Activated naive CD8-positive, alpha-beta T cell treated with anti-CD3 and anti-CD28 coated beads for 36 hours (primary cell): ENCODE measurements around the gene CACNA1B. TPM values are rescaled to one million over a fixed set of nuclear protein-coding genes. Genes with fewer than 3 reads are reported as not detected.
"Not testable (repeated sequence)": the region's sequence is repeated elsewhere in the genome, so short reads cannot be mapped to it uniquely, and the experiment has no call there.

Experiments
- DNase-seq: peaks from one replicate; pipeline ENCODE4 v3.0.0; 2021
- H3K27ac Mint-ChIP-seq: one replicate; pipeline ENCODE4 v1.8.0; 2022; ENCODE audit warnings: mild to moderate bottlenecking, moderate library complexity, mixed read lengths
- H3K27me3 Mint-ChIP-seq: one replicate; pipeline ENCODE4 v1.8.0; 2022; ENCODE audit warnings: mild to moderate bottlenecking, mixed read lengths
- H3K36me3 Mint-ChIP-seq: one replicate; pipeline ENCODE4 v1.8.0; 2021; ENCODE audit warnings: mild to moderate bottlenecking, mixed read lengths
- H3K4me1 Mint-ChIP-seq: one replicate; pipeline ENCODE4 v1.8.0; 2021; ENCODE audit warnings: mixed read lengths
- H3K4me3 Mint-ChIP-seq: one replicate; pipeline ENCODE4 v1.8.0; 2022; ENCODE audit warnings: mild to moderate bottlenecking, moderate library complexity, mixed read lengths
- H3K9me3 Mint-ChIP-seq: one replicate; pipeline ENCODE4 v1.8.0; 2022; ENCODE audit warnings: mixed read lengths
- total RNA-seq, 2 experiments: library from RNA; stranded (reverse); gene quantifications; one replicate each; pipeline ENCODE4 v1.2.3, GENCODE V29; 2021

Gene CACNA1B
- total RNA-seq, 2 experiments from 2014 or later = not detected

- Mint-ChIP-seq H3K27me3 (peaks cover under 1% of the 10 kb centered on the region), H3K4me1 (no peaks in the 10 kb centered on the region), H3K27ac (no peak overlapping the region), H3K9me3 (no peaks in the 10 kb centered on the region), H3K4me3 (no peak overlapping the region), H3K36me3 (no peaks in the 10 kb centered on the region)
- DNase-seq = no peak
These were observed 223.2 kb downstream of the CACNA1B start for GRCh38 chr9:138100711-138101350.

GRCh38 chr9:138101444-138102234, 224.1 kb downstream of the CACNA1B start:
- DNase-seq = no peak
- Mint-ChIP-seq H3K9me3 (no peaks in the 10 kb centered on the region), H3K4me1 (no peaks in the 10 kb centered on the region), H3K36me3 (no peaks in the 10 kb centered on the region), H3K4me3 (no peak overlapping the region), H3K27me3 (peaks cover 4% of the 10 kb centered on the region), H3K27ac (no peak overlapping the region)

- Mint-ChIP-seq H3K27ac (no peak overlapping the region), H3K9me3 (no peaks in the 10 kb centered on the region), H3K27me3 (peaks cover 7% of the 10 kb centered on the region), H3K36me3 (no peaks in the 10 kb centered on the region), H3K4me1 (no peaks in the 10 kb centered on the region), H3K4me3 (no peak overlapping the region)
- no peak for DNase-seq
These were observed 224.9 kb downstream of the CACNA1B start for GRCh38 chr9:138102246-138103051.

- Mint-ChIP-seq H3K27ac (no peak overlapping the region), H3K4me1 (no peaks in the 10 kb centered on the region), H3K27me3 (peaks cover 7% of the 10 kb centered on the region), H3K4me3 (no peak overlapping the region), H3K9me3 (no peaks in the 10 kb centered on the region), H3K36me3 (no peaks in the 10 kb centered on the region)
- DNase-seq = no peak
These were observed 225.7 kb downstream of the CACNA1B start for GRCh38 chr9:138103111-138103848.

GRCh38 chr9:138103849-138104206, 226.2 kb downstream of the CACNA1B start:
- Mint-ChIP-seq H3K4me3 (no peak overlapping the region), H3K9me3 (no peaks in the 10 kb centered on the region), H3K4me1 (no peaks in the 10 kb centered on the region), H3K27ac (no peak overlapping the region), H3K27me3 (peaks cover 7% of the 10 kb centered on the region), H3K36me3 (no peaks in the 10 kb centered on the region)
- DNase-seq = no peak

- Mint-ChIP-seq H3K36me3 (no peaks in the 10 kb centered on the region), H3K27ac (no peak overlapping the region)
These were observed 226.9 kb downstream of the CACNA1B start for GRCh38 chr9:138104251-138105122.

GRCh38 chr9:138105123-138105415, 227.5 kb downstream of the CACNA1B start:
- H3K9me3 Mint-ChIP-seq = no peaks in the 10 kb centered on the region
- H3K36me3 Mint-ChIP-seq = no peaks in the 10 kb centered on the region
- H3K4me3 Mint-ChIP-seq = no peak overlapping the region
- no peaks in the 10 kb centered on the region for H3K4me1 Mint-ChIP-seq
- peaks cover 7% of the 10 kb centered on the region for H3K27me3 Mint-ChIP-seq
- DNase-seq = no peak
- no peak overlapping the region for H3K27ac Mint-ChIP-seq

More at GRCh38 chr9:138104251-138105122, 226.9 kb downstream of the CACNA1B start:
- Mint-ChIP-seq H3K4me3 (no peak overlapping the region), H3K9me3 (no peaks in the 10 kb centered on the region), H3K4me1 (no peaks in the 10 kb centered on the region), H3K27me3 (peaks cover 7% of the 10 kb centered on the region)
- DNase-seq = no peak

GRCh38 chr9:138105561-138106505, 228.3 kb downstream of the CACNA1B start:
- Mint-ChIP-seq H3K36me3 (no peaks in the 10 kb centered on the region), H3K27ac (no peak overlapping the region), H3K4me1 (no peaks in the 10 kb centered on the region), H3K9me3 (no peaks in the 10 kb centered on the region), H3K27me3 (peaks cover 7% of the 10 kb centered on the region), H3K4me3 (no peak overlapping the region)
- DNase-seq = no peak

GRCh38 chr9:138107039-138107438, 229.5 kb downstream of the CACNA1B start:
- not testable (repeated sequence) for H3K36me3 Mint-ChIP-seq, H3K4me1 Mint-ChIP-seq, H3K27ac Mint-ChIP-seq, H3K4me3 Mint-ChIP-seq, H3K27me3 Mint-ChIP-seq, H3K9me3 Mint-ChIP-seq, DNase-seq

- H3K4me1 Mint-ChIP-seq = no peaks in the 10 kb centered on the region
- no peaks in the 10 kb centered on the region for H3K36me3 Mint-ChIP-seq
- no peaks in the 10 kb centered on the region for H3K9me3 Mint-ChIP-seq
- H3K27ac Mint-ChIP-seq = no peak overlapping the region
- H3K27me3 Mint-ChIP-seq = peaks cover 4% of the 10 kb centered on the region
- no peak overlapping the region for H3K4me3 Mint-ChIP-seq
- no peak for DNase-seq
These were observed 234.0 kb downstream of the CACNA1B start for GRCh38 chr9:138111607-138112006.

GRCh38 chr9:138112090-138112748, 234.6 kb downstream of the CACNA1B start:
- no peak for DNase-seq
- H3K36me3 Mint-ChIP-seq = no peaks in the 10 kb centered on the region
- no peak overlapping the region for H3K4me3 Mint-ChIP-seq
- no peaks in the 10 kb centered on the region for H3K4me1 Mint-ChIP-seq
- H3K27ac Mint-ChIP-seq = no peak overlapping the region
- H3K27me3 Mint-ChIP-seq = no peaks in the 10 kb centered on the region
- H3K9me3 Mint-ChIP-seq = no peaks in the 10 kb centered on the region

GRCh38 chr9:138112791-138113600, 235.4 kb downstream of the CACNA1B start:
- no peaks in the 10 kb centered on the region for H3K36me3 Mint-ChIP-seq
- H3K4me3 Mint-ChIP-seq = no peak overlapping the region
- H3K9me3 Mint-ChIP-seq = no peaks in the 10 kb centered on the region
- H3K4me1 Mint-ChIP-seq = no peaks in the 10 kb centered on the region
- no peaks in the 10 kb centered on the region for H3K27me3 Mint-ChIP-seq
- no peak for DNase-seq
- H3K27ac Mint-ChIP-seq = no peak overlapping the region
